Choroid plexus epithelial cell (primary cell): ENCODE data around the gene GPR45.

Experiments
- DNase-seq: peaks from one replicate; pipeline ENCODE4 v3.0.0-alpha.2; 2010; ENCODE audit warnings: low read depth
- H3K4me3 ChIP-seq: 2 replicates; pipeline ENCODE4 v1.5.1; 2011; ENCODE audit warnings: low read depth, mild to moderate bottlenecking, control low read depth, low read length, moderate library complexity
- TF ChIP-seq, protein P1 (sequence below): conservative IDR thresholded peaks from 2 replicates; pipeline ENCODE4 v1.5.1; 2011; ENCODE audit warnings: low read depth, mild to moderate bottlenecking, control low read depth, inconsistent platforms, low read length, moderate library complexity

GPR45 gene

DNA sequence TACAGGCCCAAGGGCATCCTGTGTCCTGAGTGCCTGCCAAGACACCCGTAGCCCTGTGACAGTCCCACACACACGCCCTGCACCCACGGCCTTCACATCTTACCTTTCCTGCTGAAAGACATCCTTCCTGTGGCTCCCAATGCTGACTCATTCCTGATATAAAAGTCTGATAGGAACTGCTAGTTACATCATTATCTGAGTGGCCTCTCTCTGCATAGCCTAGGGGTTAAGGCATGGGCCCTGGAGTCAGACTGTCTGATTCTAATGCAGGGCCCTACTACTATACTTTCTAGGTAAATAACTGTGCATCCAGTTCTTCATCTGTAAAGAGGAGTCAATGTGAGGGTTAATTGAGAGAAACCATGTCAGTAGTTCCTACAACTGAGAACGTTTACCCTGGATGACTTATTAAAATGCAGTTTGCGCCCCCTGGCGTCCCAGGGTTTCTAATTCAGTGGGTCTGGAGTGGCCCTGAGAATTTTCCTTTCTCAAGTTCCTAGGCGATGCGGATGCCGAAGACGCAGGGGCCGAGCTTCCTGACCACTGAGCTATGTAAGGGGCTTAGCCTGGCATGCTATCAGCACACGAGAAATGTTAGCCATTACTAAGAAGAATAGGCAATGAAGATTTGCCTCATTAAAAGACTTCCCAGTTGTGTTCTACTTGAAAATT, 6.0 kb upstream of the GPR45 start:
- peak; percentile 92 for DNase-seq
- no peak overlapping the region for H3K4me3 ChIP-seq
- TF ChIP-seq, protein P1, sequence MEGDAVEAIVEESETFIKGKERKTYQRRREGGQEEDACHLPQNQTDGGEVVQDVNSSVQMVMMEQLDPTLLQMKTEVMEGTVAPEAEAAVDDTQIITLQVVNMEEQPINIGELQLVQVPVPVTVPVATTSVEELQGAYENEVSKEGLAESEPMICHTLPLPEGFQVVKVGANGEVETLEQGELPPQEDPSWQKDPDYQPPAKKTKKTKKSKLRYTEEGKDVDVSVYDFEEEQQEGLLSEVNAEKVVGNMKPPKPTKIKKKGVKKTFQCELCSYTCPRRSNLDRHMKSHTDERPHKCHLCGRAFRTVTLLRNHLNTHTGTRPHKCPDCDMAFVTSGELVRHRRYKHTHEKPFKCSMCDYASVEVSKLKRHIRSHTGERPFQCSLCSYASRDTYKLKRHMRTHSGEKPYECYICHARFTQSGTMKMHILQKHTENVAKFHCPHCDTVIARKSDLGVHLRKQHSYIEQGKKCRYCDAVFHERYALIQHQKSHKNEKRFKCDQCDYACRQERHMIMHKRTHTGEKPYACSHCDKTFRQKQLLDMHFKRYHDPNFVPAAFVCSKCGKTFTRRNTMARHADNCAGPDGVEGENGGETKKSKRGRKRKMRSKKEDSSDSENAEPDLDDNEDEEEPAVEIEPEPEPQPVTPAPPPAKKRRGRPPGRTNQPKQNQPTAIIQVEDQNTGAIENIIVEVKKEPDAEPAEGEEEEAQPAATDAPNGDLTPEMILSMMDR = peak; percentile 88

DNA sequence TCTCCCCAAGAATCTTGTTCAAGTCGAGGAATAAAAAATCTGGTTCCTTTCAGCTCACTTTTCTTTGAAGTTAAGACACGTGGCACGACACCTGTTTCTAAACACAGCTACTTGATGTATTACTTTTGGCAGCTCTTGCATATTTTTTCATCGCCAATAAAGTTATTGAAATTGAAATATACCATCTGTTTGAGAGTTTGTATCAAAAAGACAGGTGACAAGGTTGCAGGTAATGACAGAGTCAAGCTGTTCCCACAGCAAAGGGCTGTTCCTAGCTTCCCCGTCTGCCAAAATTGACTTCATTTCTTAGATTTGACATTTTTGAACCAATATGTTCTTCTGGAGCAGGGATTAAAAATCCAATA, 5.5 kb upstream of the GPR45 start:
- no peak overlapping the region for H3K4me3 ChIP-seq
- DNase-seq = no peak
- TF ChIP-seq, protein P1 = no peak

DNA sequence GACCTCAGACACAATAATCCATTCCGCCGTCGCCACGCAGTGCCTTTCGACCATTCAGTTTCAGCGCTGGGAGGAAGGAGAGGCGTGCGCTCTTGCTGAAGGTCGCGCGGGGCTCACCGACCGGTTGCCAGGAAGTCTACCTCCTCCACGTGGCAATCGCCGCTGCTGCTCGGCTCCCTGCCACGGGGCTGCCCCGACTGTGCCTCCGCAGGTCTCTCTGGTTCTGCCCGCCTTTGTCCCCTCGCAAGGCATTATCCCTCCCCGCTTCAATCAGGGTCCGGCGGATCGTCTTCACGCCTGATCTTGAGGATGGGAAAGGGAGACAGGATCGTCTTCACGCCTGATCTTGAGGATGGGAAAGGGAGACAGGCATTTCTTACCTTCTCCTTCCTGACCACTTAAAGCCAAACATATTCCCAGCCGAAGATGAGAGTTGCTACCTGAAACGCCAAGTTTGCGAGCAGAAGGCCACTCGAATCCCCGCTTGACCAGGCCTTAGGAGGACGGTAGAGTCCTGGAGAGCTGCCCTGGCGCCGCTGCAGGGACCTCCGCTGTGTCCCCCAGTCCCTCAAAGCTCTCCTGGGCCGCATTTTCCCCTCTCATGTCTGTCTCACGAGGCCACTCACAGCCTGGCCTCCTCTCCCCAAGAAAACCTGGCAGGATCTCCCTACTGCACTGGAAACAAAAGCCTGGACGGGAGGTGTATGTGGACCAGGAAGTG, 4.3 kb upstream of the GPR45 start:
- TF ChIP-seq, protein P1 = no peak
- no peak overlapping the region for H3K4me3 ChIP-seq
- DNase-seq = no peak

DNA sequence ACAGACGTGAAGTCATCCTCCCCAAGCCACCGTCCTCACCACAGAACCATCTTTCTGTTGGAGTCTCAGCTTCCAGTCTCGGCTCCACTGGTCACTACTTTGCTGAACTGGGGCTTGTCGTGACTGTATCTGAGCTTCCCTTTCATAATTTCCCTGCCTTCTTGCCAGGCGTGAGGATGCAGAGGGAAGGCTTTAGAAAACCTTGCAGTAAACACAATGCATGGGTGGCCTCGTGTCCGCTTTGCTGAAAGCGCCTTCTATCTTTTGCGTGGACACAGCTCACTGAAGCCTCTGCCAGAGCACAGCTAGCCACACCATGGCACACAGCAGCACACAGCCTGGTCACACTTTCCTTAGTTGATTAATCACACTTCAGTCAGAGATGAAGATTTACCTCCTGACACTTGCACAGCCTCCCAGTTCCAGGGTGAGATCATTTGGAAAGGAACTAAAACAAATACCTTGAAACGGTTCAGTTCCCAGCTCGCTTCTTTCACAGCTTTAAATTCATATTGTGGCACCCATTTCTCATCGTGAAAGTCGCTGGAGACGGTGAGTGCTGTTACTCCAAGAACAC, 2.8 kb upstream of the GPR45 start:
- TF ChIP-seq, protein P1 = no peak
- H3K4me3 ChIP-seq = no peak overlapping the region
- no peak for DNase-seq

GRCh38 chr2:105239924-105240323, 1.6 kb upstream of the GPR45 start:
- peak; percentile 98 for DNase-seq
- TF ChIP-seq, protein P1 = no peak
- no peak overlapping the region for H3K4me3 ChIP-seq

GRCh38 chr2:105242286-105242993, 897 bp downstream of the GPR45 start:
- DNase-seq = no peak
- H3K4me3 ChIP-seq = no peak overlapping the region
- TF ChIP-seq, protein P1 = no peak
